Keratinocyte (primary cell): ENCODE data around the gene CYP19A1.

Source experiments
- CTCF ChIP-seq, 3 experiments: IDR thresholded peaks in 1 of 3; conservative IDR thresholded peaks in 1 of 3; optimal IDR thresholded peaks in 1 of 3; 2 replicates in 2 of 3; 3 replicates in 1 of 3; pipeline versions ENCODE3 to v1.5.1; 2011; ENCODE audit warnings: low read length in 3 of 3, mild to moderate bottlenecking in 3 of 3, moderate library complexity in 2 of 3, control low read depth in 1 of 3, inconsistent platforms in 1 of 3; ENCODE audit not compliant: insufficient read depth in 2 of 3; ENCODE audit errors: extremely low read depth in 1 of 3
- EZH2 ChIP-seq: IDR thresholded peaks from one replicate; pipeline ENCODE4 v1.6.1; 2012; ENCODE audit warnings: inconsistent platforms, mild to moderate bottlenecking, low read length, moderate library complexity

GRCh38 chr15:51265037-51265555 lies 73.3 kb downstream of the CYP19A1 start:
- TF ChIP-seq CTCF (optimal IDR thresholded peaks at IDR 0.05 in 1 of 3, IDR thresholded peaks at IDR 0.05 in 1 of 3, conservative IDR thresholded peaks at IDR 0.05 in 1 of 3; ENCODE audit: extremely low read depth in 1 of 3, insufficient read depth in 2 of 3, low read length in 3 of 3): no peak
- TF ChIP-seq EZH2: no peak
